Transverse colon (tissue), 4 donors: ENCODE measurements around the gene RNF144B. TPM values are rescaled to one million over a fixed set of nuclear protein-coding genes. Genes with fewer than 3 reads are reported as not detected.

ENCODE experiments used
- DNase-seq: peaks from one replicate; pipeline ENCODE4 v3.0.0-alpha.2; 2019
- H3K27ac ChIP-seq, 4 donors: fragments of 200-600 bp; sonication (generic); 2 replicates each; pipeline ENCODE4 v1.5.1; 2016 to 2018; ENCODE audit warnings: inconsistent platforms in 4 of 4
- H3K27me3 ChIP-seq: fragments of 200-600 bp; sonication (generic); 2 replicates; pipeline ENCODE4 v1.5.1; 2017; ENCODE audit warnings: inconsistent platforms
- H3K36me3 ChIP-seq, 4 donors: fragments of 200-600 bp; sonication (generic); 2 replicates each; pipeline ENCODE4 v1.5.1; 2017 to 2019; ENCODE audit warnings: inconsistent platforms in 4 of 4
- H3K4me1 ChIP-seq, 4 donors: fragments of 200-600 bp; sonication (generic); 2 replicates each; pipeline ENCODE4 v1.5.1; 2017 to 2020; ENCODE audit warnings: inconsistent platforms in 4 of 4
- H3K4me3 ChIP-seq, 4 donors: fragments of 200-600 bp; sonication (generic); 1 replicate in 1 of 4; 2 replicates in 3 of 4; pipeline versions ENCODE4 v1.5.1 to v1.6.1; 2017 to 2019; ENCODE audit warnings: inconsistent platforms in 4 of 4
- H3K9me3 ChIP-seq, 2 donors: fragments of 200-600 bp; sonication (generic); 2 replicates each; pipeline ENCODE4 v1.5.1; 2017 to 2019; ENCODE audit warnings: inconsistent platforms in 2 of 2
- EP300 ChIP-seq: sonication (generic); formaldehyde crosslinking; IDR thresholded peaks from one replicate; pipeline ENCODE4 v1.6.1; 2017; ENCODE audit warnings: antibody characterized with exemption, low read depth
- POLR2A ChIP-seq: fragments of 450-650 bp; IDR thresholded peaks from one replicate; pipeline ENCODE4 v1.6.1; 2016; ENCODE audit warnings: antibody characterized with exemption, mild to moderate bottlenecking, moderate library complexity
- POLR2AphosphoS5 ChIP-seq, 3 donors: sonication (generic); formaldehyde crosslinking; IDR thresholded peaks; one replicate each; pipeline ENCODE4 v1.6.1; 2016; ENCODE audit warnings: antibody characterized with exemption in 3 of 3
- WGBS, 2 donors: methylation state at CpG; one replicate each; pipeline ENCODE4 v1.1.5; 2018; ENCODE audit warnings: low coverage in 1 of 2; 5-methylcytosine and 5-hydroxymethylcytosine counted together
- in situ Hi-C, 4 donors: fragments of 200-750 bp; cut with MboI; loops; one replicate each; pipeline versions ENCODE4 v1.15.0 to v1.15.1; 2017; ENCODE audit warnings: low sequenced_read_pairs in 3 of 4, low pct_ligation_motif_present in 1 of 4, low pct_unique_long_range_greater_than_20kb in 1 of 4
- intact Hi-C: fragments of 100-400 bp; cut with DNase I; formaldehyde crosslinking; loops from one replicate; pipeline ENCODE4 v1.15.1; 2023; ENCODE audit warnings: low total_unique reads
- total RNA-seq, 4 donors: library from RNA; depleted of rRNA; stranded (reverse); fragments of >200 nt; gene quantifications; one replicate each; pipeline ENCODE4 v1.1.0, GENCODE V29; 2016
- TF ChIP-seq, protein P1 (sequence below), 5 experiments: fragments of 200-600 bp in 3 of 5; fragments of 450-650 bp in 2 of 5; sonication (generic) in 3 of 5; IDR thresholded peaks; 1 replicate in 2 of 5; 2 replicates in 3 of 5; pipeline ENCODE4 v1.5.1; 2016 to 2017; ENCODE audit warnings: antibody characterized with exemption in 5 of 5, inconsistent platforms in 3 of 5, mild to moderate bottlenecking in 2 of 5, moderate library complexity in 1 of 5

The RNF144B gene
- total RNA-seq, 4 donors from 2014 or later, result 1.4 to 4.5 (median 3.8) TPM

- no peak for DNase-seq
- H3K27ac ChIP-seq, result no peak overlapping the region
- in situ Hi-C loops, result no loop called here
- intact Hi-C loops, result no loop called here
- no peaks in the 10 kb centered on the region for H3K36me3 ChIP-seq
- no peaks in the 10 kb centered on the region for H3K9me3 ChIP-seq
- H3K4me3 ChIP-seq, result no peak overlapping the region
- H3K4me1 ChIP-seq, result no peaks in the 10 kb centered on the region
- TF ChIP-seq EP300 (no peak), POLR2AphosphoS5 (IDR thresholded peaks at IDR 0.05) (no peak), POLR2A (no peak)
- TF ChIP-seq, protein P1, sequence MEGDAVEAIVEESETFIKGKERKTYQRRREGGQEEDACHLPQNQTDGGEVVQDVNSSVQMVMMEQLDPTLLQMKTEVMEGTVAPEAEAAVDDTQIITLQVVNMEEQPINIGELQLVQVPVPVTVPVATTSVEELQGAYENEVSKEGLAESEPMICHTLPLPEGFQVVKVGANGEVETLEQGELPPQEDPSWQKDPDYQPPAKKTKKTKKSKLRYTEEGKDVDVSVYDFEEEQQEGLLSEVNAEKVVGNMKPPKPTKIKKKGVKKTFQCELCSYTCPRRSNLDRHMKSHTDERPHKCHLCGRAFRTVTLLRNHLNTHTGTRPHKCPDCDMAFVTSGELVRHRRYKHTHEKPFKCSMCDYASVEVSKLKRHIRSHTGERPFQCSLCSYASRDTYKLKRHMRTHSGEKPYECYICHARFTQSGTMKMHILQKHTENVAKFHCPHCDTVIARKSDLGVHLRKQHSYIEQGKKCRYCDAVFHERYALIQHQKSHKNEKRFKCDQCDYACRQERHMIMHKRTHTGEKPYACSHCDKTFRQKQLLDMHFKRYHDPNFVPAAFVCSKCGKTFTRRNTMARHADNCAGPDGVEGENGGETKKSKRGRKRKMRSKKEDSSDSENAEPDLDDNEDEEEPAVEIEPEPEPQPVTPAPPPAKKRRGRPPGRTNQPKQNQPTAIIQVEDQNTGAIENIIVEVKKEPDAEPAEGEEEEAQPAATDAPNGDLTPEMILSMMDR (IDR thresholded peaks at IDR 0.05), result no peak
- WGBS, 2 donors, result 64 to 71% methylated on average over 2 of the region's 2 CpGs
- no peaks in the 10 kb centered on the region for H3K27me3 ChIP-seq
These were observed 85.8 kb downstream of the RNF144B start for GRCh38 chr6:18472941-18473340.

DNA sequence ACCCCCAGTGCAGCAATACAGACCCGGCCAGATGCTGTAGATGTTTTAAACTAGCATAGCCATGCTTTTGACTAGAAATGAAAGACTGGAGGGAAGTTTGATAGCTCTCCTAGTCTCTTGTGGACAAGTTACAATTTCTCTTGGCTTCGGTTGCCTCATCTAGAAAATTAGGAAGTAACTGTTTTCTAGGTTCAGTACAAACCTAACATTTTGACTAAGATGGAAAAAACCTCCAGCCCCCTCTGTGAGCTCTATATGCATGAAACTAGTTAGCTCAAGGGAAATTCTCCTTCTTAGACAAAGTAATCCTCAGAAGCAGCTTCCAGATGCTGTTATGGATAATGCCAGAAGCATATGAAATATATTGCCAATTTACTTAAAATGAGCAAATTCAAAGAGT lies 86.6 kb downstream of the RNF144B start:
- Histone ChIP-seq H3K9me3 (no peaks in the 10 kb centered on the region), H3K4me3 (no peak overlapping the region), H3K27ac (no peak overlapping the region), H3K36me3 (no peaks in the 10 kb centered on the region), H3K27me3 (no peaks in the 10 kb centered on the region), H3K4me1 (no peaks in the 10 kb centered on the region)
- intact Hi-C loops, result no loop called here
- DNase-seq, result no peak
- in situ Hi-C loops, result no loop called here
- TF ChIP-seq EP300, result no peak
- no peak for TF ChIP-seq POLR2AphosphoS5 (IDR thresholded peaks at IDR 0.05)
- TF ChIP-seq, protein P1 (IDR thresholded peaks at IDR 0.05), result no peak
- no peak for TF ChIP-seq POLR2A
- 59 to 60% methylated on average over 2 of the region's 2 CpGs for WGBS, 2 donors

DNA sequence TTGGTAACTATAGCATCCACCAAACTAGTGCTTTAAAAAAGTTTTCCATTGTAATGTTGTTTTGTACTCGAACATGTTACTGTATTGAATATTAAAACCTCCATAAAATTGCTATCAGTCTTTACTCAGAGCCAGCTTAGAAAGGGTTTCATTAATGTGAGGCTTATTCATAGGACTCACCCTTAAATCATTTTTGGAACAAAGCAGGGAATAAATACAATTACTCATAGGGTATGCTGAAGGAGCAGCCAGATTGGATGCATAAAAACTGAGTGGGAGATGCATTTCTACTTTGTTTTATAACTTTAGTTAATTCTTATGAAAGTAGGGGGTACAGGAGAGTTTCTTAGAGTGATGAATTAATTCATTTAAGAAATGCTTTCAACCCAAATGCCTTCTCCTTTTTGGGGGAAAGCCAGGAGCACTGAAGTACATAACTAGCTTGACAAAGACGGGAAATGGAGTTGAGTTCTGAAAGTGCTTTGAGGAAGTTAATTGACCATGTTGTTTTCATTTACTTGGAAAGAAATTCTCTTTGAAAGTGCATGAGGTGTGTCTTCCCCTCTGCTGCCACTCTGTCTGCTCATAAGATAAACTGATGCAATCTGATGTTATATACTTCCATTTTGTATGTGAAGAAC lies 90.3 kb downstream of the RNF144B start:
- Histone ChIP-seq H3K9me3 (no peaks in the 10 kb centered on the region), H3K27ac (no peak overlapping the region), H3K36me3 (no peaks in the 10 kb centered on the region), H3K27me3 (no peaks in the 10 kb centered on the region), H3K4me3 (no peak overlapping the region), H3K4me1 (no peaks in the 10 kb centered on the region)
- DNase-seq, result no peak
- 55 to 64% methylated on average over 2 of the region's 2 CpGs for WGBS, 2 donors
- TF ChIP-seq POLR2A, result no peak
- TF ChIP-seq POLR2AphosphoS5 (IDR thresholded peaks at IDR 0.05), result no peak
- no peak for TF ChIP-seq EP300
- TF ChIP-seq, protein P1 (IDR thresholded peaks at IDR 0.05), result no peak
- intact Hi-C loops, result loop anchor here (5.0 kb wide), 1 partner anchor 515 kb away; no protein-coding TSS in a partner anchor
- in situ Hi-C loops, result no loop called here

- Histone ChIP-seq H3K36me3 (no peaks in the 10 kb centered on the region), H3K4me1 (no peaks in the 10 kb centered on the region), H3K9me3 (no peaks in the 10 kb centered on the region), H3K4me3 (no peak overlapping the region), H3K27ac (no peak overlapping the region), H3K27me3 (no peaks in the 10 kb centered on the region)
- WGBS, 2 donors, result 59 to 63% methylated on average over 1 of the region's 1 CpG
- intact Hi-C loops (loop anchor here (5.0 kb wide), 1 partner anchor 514 kb away; no protein-coding TSS in a partner anchor), in situ Hi-C loops (no loop called here)
- TF ChIP-seq POLR2A, result no peak
- no peak for TF ChIP-seq EP300
- TF ChIP-seq, protein P1 (IDR thresholded peaks at IDR 0.05), result no peak
- no peak for TF ChIP-seq POLR2AphosphoS5 (IDR thresholded peaks at IDR 0.05)
- DNase-seq, result no peak
These were observed 91.5 kb downstream of the RNF144B start for GRCh38 chr6:18478610-18479009.
